ENCODE measurements around the gene RANGAP1. TPM values are rescaled to one million over a fixed set of nuclear protein-coding genes. Genes with fewer than 3 reads are reported as not detected.

Gene RANGAP1
- total and polyA plus RNA-seq, 5 donors from 2014 or later = 19.9 to 112 (median 24.2) TPM

- no peak overlapping the region for H3K27ac Mint-ChIP-seq
- H3K36me3 ChIP-seq (ENCODE audit: control insufficient read depth, insufficient read depth, low read length) = no peaks in the 10 kb centered on the region
- no peak overlapping the region for H3K27ac ChIP-seq (ENCODE audit: insufficient read depth, low read length, poor library complexity, severe bottlenecking)
- H3K4me3 ChIP-seq (ENCODE audit: low read depth, low read length) = no peak overlapping the region
- DNase-seq = peak; percentile 66 to 92 (median 83)
- peaks cover 0 to 1% (median 0%) of the 10 kb centered on the region in 7 donors for H3K9me3 Mint-ChIP-seq
- peak overlapping the region in 3 of 4 donors; percentile 68 to 78 (median 69) for H3K4me3 Mint-ChIP-seq
- ATAC-seq (ENCODE audit: low read depth in 2 of 2) = peak; percentile 92
- H3K36me3 Mint-ChIP-seq = no peaks in the 10 kb centered on the region
- H3K27me3 ChIP-seq (ENCODE audit: control insufficient read depth, insufficient read depth, low read length) = no peaks in the 10 kb centered on the region
- peaks cover 11% of the 10 kb centered on the region for H3K4me1 ChIP-seq (ENCODE audit: control insufficient read depth, insufficient read depth, low read length, poor library complexity, severe bottlenecking)
- H3K9me3 ChIP-seq (ENCODE audit: control insufficient read depth in 2 of 2, low read length in 2 of 2) = no peaks in the 10 kb centered on the region
- H3K27me3 Mint-ChIP-seq = no peaks in the 10 kb centered on the region
- peaks cover 0 to 12% (median under 1%) of the 10 kb centered on the region in 4 donors for H3K4me1 Mint-ChIP-seq
Observed at GRCh38 chr22:41237707-41238569, 48.0 kb downstream of the RANGAP1 start.

- no peak for DNase-seq
Observed at GRCh38 chr22:41237036-41237706, 48.8 kb downstream of the RANGAP1 start.

GRCh38 chr22:41234815-41235695, 50.9 kb downstream of the RANGAP1 start:
- Histone ChIP-seq H3K9me3 (ENCODE audit: control insufficient read depth in 2 of 2, low read length in 2 of 2) (no peaks in the 10 kb centered on the region), H3K4me1 (ENCODE audit: control insufficient read depth, insufficient read depth, low read length, poor library complexity, severe bottlenecking) (peaks cover 11% of the 10 kb centered on the region), H3K27ac (ENCODE audit: insufficient read depth, low read length, poor library complexity, severe bottlenecking) (no peak overlapping the region), H3K4me3 (ENCODE audit: low read depth, low read length) (no peak overlapping the region), H3K36me3 (ENCODE audit: control insufficient read depth, insufficient read depth, low read length) (peaks cover 7% of the 10 kb centered on the region), H3K27me3 (ENCODE audit: control insufficient read depth, insufficient read depth, low read length) (no peaks in the 10 kb centered on the region)
- H3K27me3 Mint-ChIP-seq = no peaks in the 10 kb centered on the region
- H3K36me3 Mint-ChIP-seq = no peaks in the 10 kb centered on the region
- H3K4me3 Mint-ChIP-seq = no peak overlapping the region
- no peak for DNase-seq
- peaks cover 0 to 12% (median 2%) of the 10 kb centered on the region in 4 donors for H3K4me1 Mint-ChIP-seq
- ATAC-seq (ENCODE audit: low read depth in 2 of 2) = no peak
- no peak overlapping the region for H3K27ac Mint-ChIP-seq
- peaks cover 0 to 1% (median 0%) of the 10 kb centered on the region in 7 donors for H3K9me3 Mint-ChIP-seq

More at GRCh38 chr22:41237036-41237706, 48.8 kb downstream of the RANGAP1 start:
- no peak for ATAC-seq (ENCODE audit: low read depth in 2 of 2)
- no peak overlapping the region for H3K4me3 ChIP-seq (ENCODE audit: low read depth, low read length)
- H3K36me3 ChIP-seq (ENCODE audit: control insufficient read depth, insufficient read depth, low read length) = no peaks in the 10 kb centered on the region
- no peak overlapping the region for H3K27ac ChIP-seq (ENCODE audit: insufficient read depth, low read length, poor library complexity, severe bottlenecking)
- Mint-ChIP-seq H3K9me3 (peaks cover 0 to 1% (median 0%) of the 10 kb centered on the region in 7 donors), H3K4me3 (peak overlapping the region in 3 of 4 donors; percentile 68 to 78 (median 69)), H3K27me3 (no peaks in the 10 kb centered on the region), H3K4me1 (peaks cover 0 to 12% (median under 1%) of the 10 kb centered on the region in 4 donors), H3K27ac (peak overlapping the region in 1 of 3 donors; percentile 25), H3K36me3 (no peaks in the 10 kb centered on the region)
- H3K9me3 ChIP-seq (ENCODE audit: control insufficient read depth in 2 of 2, low read length in 2 of 2) = no peaks in the 10 kb centered on the region
- peaks cover 11% of the 10 kb centered on the region for H3K4me1 ChIP-seq (ENCODE audit: control insufficient read depth, insufficient read depth, low read length, poor library complexity, severe bottlenecking)
- H3K27me3 ChIP-seq (ENCODE audit: control insufficient read depth, insufficient read depth, low read length) = no peaks in the 10 kb centered on the region

GRCh38 chr22:41231369-41231768, 54.6 kb downstream of the RANGAP1 start:
- H3K27ac ChIP-seq (ENCODE audit: insufficient read depth, low read length, poor library complexity, severe bottlenecking) = no peak overlapping the region
- no peaks in the 10 kb centered on the region for H3K36me3 Mint-ChIP-seq
- peaks cover 0 to 4% (median 0%) of the 10 kb centered on the region in 4 donors for H3K4me1 Mint-ChIP-seq
- ATAC-seq (ENCODE audit: low read depth in 2 of 2) (no peak), DNase-seq (no peak)
- peaks cover 0 to 1% (median 0%) of the 10 kb centered on the region in 7 donors for H3K9me3 Mint-ChIP-seq
- H3K4me3 ChIP-seq (ENCODE audit: low read depth, low read length) = no peak overlapping the region
- peaks cover 26% of the 10 kb centered on the region for H3K36me3 ChIP-seq (ENCODE audit: control insufficient read depth, insufficient read depth, low read length)
- no peaks in the 10 kb centered on the region for H3K4me1 ChIP-seq (ENCODE audit: control insufficient read depth, insufficient read depth, low read length, poor library complexity, severe bottlenecking)
- H3K4me3 Mint-ChIP-seq = no peak overlapping the region
- H3K27me3 Mint-ChIP-seq = no peaks in the 10 kb centered on the region
- H3K27me3 ChIP-seq (ENCODE audit: control insufficient read depth, insufficient read depth, low read length) = no peaks in the 10 kb centered on the region
- no peaks in the 10 kb centered on the region for H3K9me3 ChIP-seq (ENCODE audit: control insufficient read depth in 2 of 2, low read length in 2 of 2)
- H3K27ac Mint-ChIP-seq = peak overlapping the region in 1 of 3 donors; percentile 54

- no peaks in the 10 kb centered on the region for H3K27me3 Mint-ChIP-seq
- no peaks in the 10 kb centered on the region for H3K27me3 ChIP-seq (ENCODE audit: control insufficient read depth, insufficient read depth, low read length)
- H3K4me3 ChIP-seq (ENCODE audit: low read depth, low read length) = no peak overlapping the region
- H3K4me3 Mint-ChIP-seq = no peak overlapping the region
- no peaks in the 10 kb centered on the region for H3K36me3 Mint-ChIP-seq
- DNase-seq (no peak), ATAC-seq (ENCODE audit: low read depth in 2 of 2) (no peak)
- H3K27ac Mint-ChIP-seq = peak overlapping the region in 1 of 3 donors; percentile 48
- H3K9me3 Mint-ChIP-seq = peaks cover 0 to 1% (median 0%) of the 10 kb centered on the region in 7 donors
- no peaks in the 10 kb centered on the region for H3K4me1 ChIP-seq (ENCODE audit: control insufficient read depth, insufficient read depth, low read length, poor library complexity, severe bottlenecking)
- H3K4me1 Mint-ChIP-seq = peaks cover 0 to 4% (median 0%) of the 10 kb centered on the region in 4 donors
- H3K27ac ChIP-seq (ENCODE audit: insufficient read depth, low read length, poor library complexity, severe bottlenecking) = no peak overlapping the region
- peaks cover 31% of the 10 kb centered on the region for H3K36me3 ChIP-seq (ENCODE audit: control insufficient read depth, insufficient read depth, low read length)
- H3K9me3 ChIP-seq (ENCODE audit: control insufficient read depth in 2 of 2, low read length in 2 of 2) = no peaks in the 10 kb centered on the region
Observed at GRCh38 chr22:41230401-41230785, 55.6 kb downstream of the RANGAP1 start.

- H3K36me3 Mint-ChIP-seq = no peaks in the 10 kb centered on the region
- no peaks in the 10 kb centered on the region for H3K9me3 Mint-ChIP-seq
- ATAC-seq (ENCODE audit: low read depth in 2 of 2) (no peak), DNase-seq (no peak)
- H3K4me1 ChIP-seq (ENCODE audit: control insufficient read depth, insufficient read depth, low read length, poor library complexity, severe bottlenecking) = no peaks in the 10 kb centered on the region
- peaks cover 0 to 4% (median 0%) of the 10 kb centered on the region in 4 donors for H3K4me1 Mint-ChIP-seq
- peaks cover 37% of the 10 kb centered on the region for H3K36me3 ChIP-seq (ENCODE audit: control insufficient read depth, insufficient read depth, low read length)
- H3K4me3 ChIP-seq (ENCODE audit: low read depth, low read length) = no peak overlapping the region
- H3K27ac Mint-ChIP-seq = peak overlapping the region in 2 of 3 donors; percentile 11 to 48
- no peaks in the 10 kb centered on the region for H3K9me3 ChIP-seq (ENCODE audit: control insufficient read depth in 2 of 2, low read length in 2 of 2)
- H3K27me3 Mint-ChIP-seq = no peaks in the 10 kb centered on the region
- no peaks in the 10 kb centered on the region for H3K27me3 ChIP-seq (ENCODE audit: control insufficient read depth, insufficient read depth, low read length)
- no peak overlapping the region for H3K4me3 Mint-ChIP-seq
- H3K27ac ChIP-seq (ENCODE audit: insufficient read depth, low read length, poor library complexity, severe bottlenecking) = no peak overlapping the region
Observed at GRCh38 chr22:41229730-41230400, 56.1 kb downstream of the RANGAP1 start.

- no peak for DNase-seq
- Histone ChIP-seq H3K4me1 (ENCODE audit: control insufficient read depth, insufficient read depth, low read length, poor library complexity, severe bottlenecking) (no peaks in the 10 kb centered on the region), H3K27ac (ENCODE audit: insufficient read depth, low read length, poor library complexity, severe bottlenecking) (no peak overlapping the region), H3K27me3 (ENCODE audit: control insufficient read depth, insufficient read depth, low read length) (no peaks in the 10 kb centered on the region), H3K36me3 (ENCODE audit: control insufficient read depth, insufficient read depth, low read length) (peaks cover 43% of the 10 kb centered on the region), H3K4me3 (ENCODE audit: low read depth, low read length) (no peak overlapping the region), H3K9me3 (ENCODE audit: control insufficient read depth in 2 of 2, low read length in 2 of 2) (no peaks in the 10 kb centered on the region)
- no peak overlapping the region for H3K27ac Mint-ChIP-seq
- no peaks in the 10 kb centered on the region for H3K27me3 Mint-ChIP-seq
- no peak overlapping the region for H3K4me3 Mint-ChIP-seq
- ATAC-seq (ENCODE audit: low read depth in 2 of 2) = no peak
- H3K36me3 Mint-ChIP-seq = no peaks in the 10 kb centered on the region
- H3K4me1 Mint-ChIP-seq = peaks cover 0 to 4% (median 0%) of the 10 kb centered on the region in 4 donors
- no peaks in the 10 kb centered on the region for H3K9me3 Mint-ChIP-seq
Observed at GRCh38 chr22:41229215-41229614, 56.8 kb downstream of the RANGAP1 start.

Data from CD4-positive, CD25-positive, alpha-beta regulatory T cell (primary cell).